ENCODE data around the gene DOCK9. TPM values are rescaled to one million over a fixed set of nuclear protein-coding genes. Genes with fewer than 3 reads are reported as not detected.
"Not testable (repeated sequence)": the region's sequence is repeated elsewhere in the genome, so short reads cannot be mapped to it uniquely, and the experiment has no call there.

The DOCK9 gene
- total RNA-seq, 1 donor from 2014 or later: 99.8 TPM

DNA sequence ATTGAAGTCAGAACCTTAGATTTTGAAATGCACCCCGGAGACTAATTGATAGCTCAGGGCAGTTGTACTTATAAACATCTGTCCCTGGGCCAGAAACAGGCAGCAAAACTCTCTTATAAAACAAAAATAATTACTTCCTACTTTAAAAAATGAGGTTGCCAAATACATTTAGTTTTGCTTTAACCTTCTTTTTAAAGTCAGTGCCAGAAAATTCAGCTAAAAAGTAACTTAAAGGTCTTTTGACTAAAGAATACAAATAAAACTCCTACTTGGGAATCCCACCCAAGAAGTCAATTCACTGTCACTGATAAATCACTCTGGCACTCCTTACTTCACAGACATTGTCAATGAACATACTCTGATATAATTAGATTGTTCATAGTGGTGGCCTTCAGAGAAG lies 60.7 kb downstream of the DOCK9 start:
- intact Hi-C loops (cut with micrococcal nuclease): no loop called here

DNA sequence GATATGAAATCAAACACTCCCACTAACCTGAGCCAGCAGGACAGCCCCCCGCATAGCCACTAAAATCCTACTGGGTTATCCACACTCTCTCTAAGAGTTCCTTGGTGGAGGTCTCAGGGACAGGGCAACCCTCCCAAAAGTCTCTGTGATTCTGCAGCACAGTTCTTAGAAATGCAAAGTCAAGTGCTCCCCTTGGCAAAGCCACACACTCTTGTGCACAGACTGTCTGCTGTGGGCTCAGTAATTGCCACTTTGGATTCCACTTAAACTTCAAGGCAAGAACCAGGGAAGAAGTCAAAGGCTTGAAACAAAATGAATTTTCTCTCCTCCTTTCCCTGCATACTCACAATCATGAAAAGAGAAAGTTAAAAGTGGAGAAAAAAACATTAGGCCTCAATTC lies 61.5 kb downstream of the DOCK9 start:
- intact Hi-C loops (cut with micrococcal nuclease): no loop called here

DNA sequence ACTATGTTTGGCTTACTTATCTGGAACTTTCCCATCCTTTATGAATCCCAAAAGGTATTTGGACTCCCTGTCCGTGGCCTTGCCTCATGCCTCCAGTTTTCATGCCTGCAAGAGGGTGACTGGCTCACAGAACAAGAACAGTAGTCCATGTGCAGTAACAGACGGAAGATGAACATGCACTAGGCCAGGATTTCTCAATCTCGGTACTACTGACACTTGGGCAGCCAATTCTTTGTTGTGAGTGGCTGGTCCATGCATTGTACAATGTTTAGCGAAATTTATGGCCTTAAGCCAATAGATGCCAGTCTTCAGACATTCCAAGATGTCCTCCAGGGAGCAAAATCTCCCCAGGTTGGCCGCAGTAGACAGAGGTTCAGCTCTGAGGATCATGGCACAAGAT lies 61.9 kb downstream of the DOCK9 start:
- intact Hi-C loops (cut with micrococcal nuclease): no loop called here

DNA sequence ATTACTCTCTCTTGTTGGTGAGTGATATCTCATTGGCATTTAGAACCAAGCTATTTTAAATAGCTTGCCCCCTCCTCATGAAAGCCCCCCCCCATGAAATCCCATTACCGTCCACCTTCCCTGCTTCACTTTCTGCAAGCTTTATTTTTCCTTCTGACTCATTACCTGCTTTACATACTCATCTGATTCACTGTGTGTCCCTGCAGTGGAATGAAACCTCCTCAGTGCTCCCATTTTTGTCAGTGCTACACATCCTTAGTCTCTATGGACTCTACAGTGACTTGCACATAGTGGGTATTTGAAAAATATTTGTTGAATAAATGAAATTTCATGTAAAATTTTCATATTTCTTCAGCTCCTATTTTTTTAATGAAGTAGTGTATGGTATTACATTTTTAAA lies 62.3 kb downstream of the DOCK9 start:
- intact Hi-C loops (cut with micrococcal nuclease): no loop called here

DNA sequence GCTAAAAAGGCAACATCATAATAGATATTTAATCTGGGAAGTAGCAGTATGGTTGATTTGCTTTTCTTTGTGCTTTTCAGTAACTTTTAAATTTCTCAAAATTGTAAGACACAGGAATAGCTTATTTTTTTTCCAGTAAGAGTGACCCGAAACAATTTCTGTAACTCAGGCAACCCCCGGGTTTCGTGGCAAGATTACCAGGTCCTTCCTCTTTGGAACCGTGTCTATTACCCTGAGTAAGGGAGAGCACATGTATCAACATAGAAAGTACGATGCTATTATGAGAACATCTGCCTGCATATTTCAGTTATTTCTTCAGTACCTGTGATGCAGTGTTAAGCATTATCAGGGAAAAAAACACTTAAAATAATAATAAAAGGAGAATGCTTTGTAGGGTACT lies 64.1 kb downstream of the DOCK9 start:
- intact Hi-C loops (cut with micrococcal nuclease): no loop called here

DNA sequence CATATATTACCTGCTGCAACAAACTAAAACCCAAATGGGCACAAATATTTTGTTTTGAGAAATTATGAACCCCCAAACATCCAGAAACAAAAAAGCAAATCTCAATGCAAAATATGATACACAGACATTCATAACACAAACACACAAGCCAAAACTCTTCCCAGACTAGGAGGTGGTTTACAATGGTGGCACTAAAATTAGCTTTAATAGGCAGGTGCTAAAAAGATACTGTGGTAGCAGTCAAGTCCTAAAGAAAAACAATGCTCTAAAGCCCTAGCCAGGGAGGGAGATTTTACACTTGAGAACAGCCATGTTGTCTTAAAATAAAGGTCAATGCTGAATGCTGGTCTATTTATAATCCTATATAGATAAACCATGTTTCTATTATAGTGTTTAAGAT lies 65.0 kb downstream of the DOCK9 start:
- intact Hi-C loops (cut with micrococcal nuclease): no loop called here

DNA sequence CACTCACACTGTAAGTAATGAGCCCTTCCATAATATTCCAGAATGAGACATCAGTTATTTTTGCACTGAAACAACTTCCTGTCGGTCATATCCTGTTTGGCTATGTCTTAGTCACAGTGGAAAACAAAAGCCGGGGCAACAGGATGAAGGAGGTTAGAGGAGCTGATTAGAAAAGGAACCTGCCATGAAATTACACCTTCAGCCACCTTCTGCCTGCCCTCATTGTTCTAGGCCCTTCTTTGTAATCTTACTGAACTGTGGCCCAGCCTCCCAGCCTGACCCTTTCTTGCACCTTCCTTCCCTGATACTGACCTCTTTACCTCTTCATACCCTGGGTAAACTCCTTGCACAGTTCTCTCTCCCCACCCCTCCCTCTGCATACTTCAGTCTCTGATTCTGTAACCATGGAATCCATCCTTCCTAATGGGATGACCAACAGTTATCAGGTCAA lies 67.3 kb downstream of the DOCK9 start:
- intact Hi-C loops (cut with micrococcal nuclease): loop anchor here (2.0 kb wide), 1 partner anchor 36 kb away; no protein-coding TSS in a partner anchor

DNA sequence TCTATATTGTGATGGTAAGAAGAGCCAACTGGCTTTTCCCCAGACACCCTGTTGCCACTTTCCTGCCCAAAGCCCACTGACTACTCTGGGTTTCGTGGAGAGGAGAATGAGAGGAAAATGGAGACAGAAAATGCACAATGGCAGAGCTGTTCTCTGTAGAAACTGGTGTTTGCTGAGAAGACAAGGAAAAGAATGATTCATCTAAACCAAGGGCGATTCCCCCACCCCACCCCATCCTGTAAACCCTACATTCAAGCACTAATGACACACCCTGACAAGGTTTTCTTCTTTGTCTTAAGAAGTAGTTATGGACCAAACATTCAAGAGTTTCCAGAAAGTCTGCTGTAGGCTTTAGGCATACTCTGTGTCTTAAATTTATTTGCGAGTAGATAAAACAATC lies 68.8 kb downstream of the DOCK9 start:
- intact Hi-C loops (cut with micrococcal nuclease): no loop called here

DNA sequence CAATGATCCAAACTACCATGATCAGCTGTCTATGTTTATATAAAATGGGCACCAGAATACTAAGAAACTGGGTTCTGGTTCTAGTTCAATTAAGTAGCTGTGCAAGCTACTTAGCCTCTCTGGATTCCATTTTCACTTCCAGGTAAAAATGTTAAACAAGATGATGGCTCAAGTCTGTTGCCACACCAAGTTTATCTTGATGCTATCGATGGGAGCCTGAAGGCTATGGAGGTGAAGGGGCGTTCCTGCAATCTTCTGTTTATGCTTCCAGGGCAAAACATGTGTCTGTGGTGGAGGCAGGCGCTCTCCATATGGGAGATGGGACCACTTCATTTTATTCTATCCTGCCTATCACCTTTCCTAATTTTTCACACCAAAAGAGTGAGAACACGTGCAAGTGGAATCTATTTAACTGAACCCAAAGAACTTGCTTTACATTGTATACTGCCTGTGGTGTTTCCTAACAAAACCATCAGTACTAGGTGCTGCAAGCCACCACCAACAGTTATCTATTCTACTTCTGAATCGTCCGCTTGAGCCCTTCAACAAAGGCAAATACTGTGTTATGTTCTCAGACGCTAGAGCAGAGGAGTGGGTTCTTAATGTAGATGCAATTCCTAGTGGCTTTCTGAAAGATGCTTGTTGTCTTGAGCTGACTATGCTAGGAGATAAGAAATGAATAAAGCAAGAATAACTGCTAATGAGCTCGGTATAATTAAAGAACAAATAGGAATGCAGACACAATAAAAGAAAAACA lies 70.9 kb downstream of the DOCK9 start:
- intact Hi-C loops (cut with micrococcal nuclease): no loop called here

DNA sequence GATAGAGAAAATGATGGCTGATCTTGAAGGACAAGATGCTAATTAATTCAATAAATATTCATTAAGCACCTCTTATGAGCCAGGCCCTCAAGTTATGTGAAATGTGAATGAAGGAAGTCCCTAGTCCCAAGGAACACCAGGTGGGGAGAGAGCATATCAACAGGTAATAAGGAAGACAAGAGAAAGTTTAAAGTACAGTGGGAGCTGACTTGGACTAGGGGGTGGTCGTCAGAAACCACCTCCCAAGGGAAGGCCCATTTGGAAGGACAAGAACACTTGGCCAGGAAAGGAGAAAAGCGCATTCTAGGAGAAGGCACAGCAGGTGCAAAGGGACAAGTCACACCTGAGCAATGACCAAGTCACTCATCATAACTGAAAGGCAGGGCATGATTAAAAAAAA lies 72.7 kb downstream of the DOCK9 start:
- intact Hi-C loops (cut with micrococcal nuclease): no loop called here

DNA sequence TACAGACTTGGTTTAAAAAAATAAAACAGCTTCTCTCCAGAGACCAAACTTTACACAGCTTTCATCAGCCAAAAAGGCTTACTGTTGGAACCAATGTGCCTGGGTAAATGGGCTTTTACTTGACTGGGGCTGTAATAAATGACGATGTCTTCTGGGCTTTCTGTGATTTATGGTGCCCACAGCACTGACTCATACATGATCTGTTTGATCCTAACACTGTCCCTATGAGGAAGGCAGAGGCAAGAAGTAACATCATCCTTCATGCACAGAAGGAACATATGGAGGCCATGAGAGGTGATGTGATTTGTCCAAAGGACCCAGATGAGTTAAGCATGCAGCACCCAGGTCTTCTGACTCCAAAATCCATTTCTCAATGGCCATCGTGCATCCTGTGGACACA lies 77.4 kb downstream of the DOCK9 start:
- intact Hi-C loops (cut with micrococcal nuclease): no loop called here

DNA sequence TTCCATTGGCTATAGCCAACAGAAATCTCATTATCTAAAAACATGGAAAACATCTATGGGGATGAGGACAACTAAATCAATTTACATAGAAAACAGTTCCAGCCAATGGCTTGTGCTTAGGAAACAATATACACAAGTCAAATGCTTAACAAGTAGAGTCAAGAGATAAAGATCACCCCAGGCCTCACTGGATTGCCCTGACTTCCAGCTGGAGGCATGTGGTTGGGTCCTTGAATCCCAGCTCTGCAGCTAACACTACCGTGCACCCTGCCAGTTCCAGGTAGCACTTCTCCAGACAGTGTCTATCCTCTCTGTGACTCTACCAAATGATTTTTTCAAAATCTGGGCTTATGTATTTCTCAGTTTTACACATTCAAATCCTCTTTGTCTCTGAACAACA lies 80.2 kb downstream of the DOCK9 start:
- intact Hi-C loops (cut with micrococcal nuclease): no loop called here

DNA sequence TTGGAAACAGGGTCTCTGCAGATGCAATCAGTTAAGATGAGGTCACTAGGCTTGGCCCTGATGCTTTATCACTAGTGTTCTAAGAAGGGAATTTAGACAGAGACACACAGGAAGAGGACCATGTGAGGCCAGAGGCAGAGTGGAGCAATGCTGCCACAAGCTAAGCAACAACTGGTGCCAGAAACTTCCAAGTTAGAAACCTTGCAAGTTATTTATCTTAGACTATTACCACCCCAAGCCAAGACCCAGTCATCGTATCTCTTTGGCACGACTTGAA lies 81.1 kb downstream of the DOCK9 start:
- intact Hi-C loops (cut with micrococcal nuclease): no loop called here

DNA sequence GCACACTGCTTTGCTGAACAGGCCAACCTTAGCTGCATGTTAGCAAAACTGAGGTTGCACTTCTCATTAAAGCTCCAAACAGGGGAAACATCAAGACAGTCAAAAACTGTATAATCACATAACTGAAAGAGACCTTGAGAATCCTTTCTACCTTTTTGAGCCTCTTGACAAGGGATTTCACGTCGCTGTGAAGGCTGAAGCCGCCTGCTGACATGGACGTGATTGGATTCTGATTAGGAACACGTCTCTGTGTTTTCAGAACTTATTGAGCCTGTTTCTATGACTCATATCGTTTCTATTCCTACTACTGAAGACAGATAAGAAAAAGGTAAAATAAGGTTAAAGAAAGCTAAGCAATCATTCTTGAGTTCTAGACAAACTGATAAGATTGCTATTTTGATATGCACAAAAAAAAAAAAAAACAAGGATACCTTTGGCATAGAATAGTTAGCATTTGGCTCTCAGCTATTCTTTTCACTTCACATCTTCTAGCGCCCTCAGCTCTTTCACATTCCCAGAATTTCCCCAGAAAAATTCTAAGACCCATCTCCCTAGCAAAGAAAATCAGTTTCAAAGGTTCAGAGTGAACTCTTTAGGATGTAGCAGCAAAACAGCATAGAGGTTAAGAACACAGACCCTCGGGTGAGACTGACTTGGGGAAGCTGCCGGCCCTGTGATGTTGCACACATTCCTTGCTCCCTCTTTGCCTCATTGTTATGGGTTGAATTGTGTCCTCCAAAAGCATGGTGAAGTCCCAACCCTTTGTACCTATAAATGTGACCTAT lies 81.6 kb downstream of the DOCK9 start:
- intact Hi-C loops (cut with micrococcal nuclease): no loop called here

DNA sequence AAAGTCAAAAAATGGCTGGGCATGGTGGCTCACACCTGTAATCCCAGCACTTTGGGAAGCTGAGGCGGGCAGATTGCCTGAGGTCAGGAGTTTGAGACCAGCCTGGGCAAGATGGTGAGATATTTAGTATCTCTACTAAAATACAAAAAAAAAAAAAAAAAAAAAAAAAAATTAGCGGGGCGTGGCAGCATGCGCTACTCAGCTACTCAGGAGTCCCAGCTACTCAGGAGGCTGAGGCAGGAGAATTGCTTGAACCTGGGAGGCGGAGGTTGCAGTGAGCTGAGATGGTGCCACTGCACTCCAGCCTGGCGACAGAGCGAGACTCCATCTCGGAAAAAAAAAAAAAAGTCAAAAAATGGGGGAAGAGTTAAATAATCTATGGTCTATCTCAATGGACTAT lies 83.0 kb downstream of the DOCK9 start:
- intact Hi-C loops (cut with micrococcal nuclease): not testable (repeated sequence)

DNA sequence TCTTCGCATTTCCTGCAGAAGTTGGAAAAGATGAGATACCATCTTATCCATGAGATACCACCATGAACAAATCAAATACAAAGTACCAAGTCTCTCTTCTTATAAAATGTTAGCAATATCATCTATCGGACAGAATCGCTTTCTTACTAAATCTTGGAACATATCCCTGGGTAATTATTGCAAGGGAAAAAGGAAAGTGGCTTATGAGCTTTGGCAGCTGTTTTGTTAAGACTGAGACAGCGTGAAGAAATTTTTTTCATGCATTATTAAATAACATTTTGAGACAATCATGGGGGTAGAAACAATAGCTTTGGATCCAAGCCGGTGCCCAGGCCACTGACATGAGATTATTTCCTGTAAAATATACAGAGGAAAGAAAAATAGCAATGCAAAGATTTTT lies 84.5 kb downstream of the DOCK9 start:
- intact Hi-C loops (cut with micrococcal nuclease): no loop called here

DNA sequence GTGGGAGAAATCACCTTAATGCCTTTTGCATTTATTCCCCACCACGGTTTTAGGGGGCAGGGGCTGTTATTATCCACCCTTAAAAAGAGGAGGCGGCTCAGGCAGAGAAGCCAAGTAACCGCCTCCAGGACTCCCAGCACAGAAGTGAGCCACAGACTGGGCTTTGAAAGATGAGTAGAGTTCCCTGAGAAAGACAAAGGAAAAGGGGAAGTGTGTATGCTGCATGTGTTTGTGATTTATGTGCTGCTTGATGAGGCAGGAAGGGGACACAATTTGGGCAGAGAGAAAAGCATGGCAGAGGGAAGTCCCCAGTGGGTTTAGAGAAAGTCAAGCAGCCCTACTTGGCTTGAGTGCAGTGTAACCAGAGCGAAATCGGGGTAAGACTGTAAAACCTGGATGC lies 85.0 kb downstream of the DOCK9 start:
- intact Hi-C loops (cut with micrococcal nuclease): no loop called here

DNA sequence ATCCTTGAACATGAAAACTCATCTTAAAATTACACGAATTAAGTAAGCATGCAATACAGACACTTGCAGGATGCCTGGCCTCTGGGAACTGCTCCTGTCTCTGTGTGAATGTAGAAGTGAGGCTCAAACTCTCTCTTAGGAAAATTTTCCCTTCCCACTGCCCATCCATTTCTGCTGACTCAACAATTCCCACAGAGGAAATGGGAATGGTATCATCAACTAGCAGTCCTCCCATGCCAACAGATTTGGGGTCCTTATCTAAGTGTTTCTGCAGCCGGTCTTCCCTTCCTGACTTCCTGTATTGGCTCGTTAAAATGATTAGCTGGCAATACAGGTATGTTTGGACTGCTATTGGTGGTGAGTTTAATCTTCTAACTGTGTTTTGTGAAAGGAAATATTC lies 85.8 kb downstream of the DOCK9 start:
- intact Hi-C loops (cut with micrococcal nuclease): no loop called here

DNA sequence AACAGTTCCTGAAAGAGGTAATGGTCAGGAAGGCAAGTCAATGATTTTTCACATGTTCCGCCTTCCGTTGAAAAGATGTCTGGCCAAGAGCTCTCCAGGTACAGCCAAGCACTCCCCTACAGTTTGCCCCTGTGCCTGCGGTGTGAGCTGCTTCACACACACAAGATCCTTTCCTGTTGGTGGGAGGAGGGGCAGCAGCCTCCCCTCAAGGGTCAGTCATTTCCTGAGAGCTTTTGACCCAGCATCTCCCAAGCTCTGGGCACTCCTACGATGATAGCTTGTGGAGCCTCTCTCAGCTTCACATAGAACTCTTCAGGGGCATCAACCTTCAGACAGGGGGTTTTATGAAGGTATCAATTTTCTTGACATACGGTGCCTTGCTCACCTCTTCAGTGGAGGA lies 86.9 kb downstream of the DOCK9 start:
- intact Hi-C loops (cut with micrococcal nuclease): no loop called here

DNA sequence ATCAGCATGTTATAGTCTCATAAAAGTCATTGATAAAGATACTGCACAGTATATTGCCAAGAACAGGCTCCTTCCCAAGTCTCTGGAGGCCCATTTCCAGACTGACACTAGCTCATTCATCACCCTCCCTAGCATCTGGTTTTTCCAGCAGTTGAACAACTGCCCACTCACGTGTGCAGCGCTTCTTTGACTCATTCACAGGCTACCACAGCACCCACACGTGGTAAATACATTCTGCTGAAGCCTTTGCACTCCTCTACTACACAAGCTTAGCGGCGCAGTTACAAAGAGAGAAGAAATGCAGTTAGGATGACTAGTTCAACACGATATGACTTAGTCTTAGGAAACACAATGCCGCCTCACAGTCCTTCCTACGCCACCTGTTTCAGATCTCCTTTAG lies 87.7 kb downstream of the DOCK9 start:
- intact Hi-C loops (cut with micrococcal nuclease): no loop called here

DNA sequence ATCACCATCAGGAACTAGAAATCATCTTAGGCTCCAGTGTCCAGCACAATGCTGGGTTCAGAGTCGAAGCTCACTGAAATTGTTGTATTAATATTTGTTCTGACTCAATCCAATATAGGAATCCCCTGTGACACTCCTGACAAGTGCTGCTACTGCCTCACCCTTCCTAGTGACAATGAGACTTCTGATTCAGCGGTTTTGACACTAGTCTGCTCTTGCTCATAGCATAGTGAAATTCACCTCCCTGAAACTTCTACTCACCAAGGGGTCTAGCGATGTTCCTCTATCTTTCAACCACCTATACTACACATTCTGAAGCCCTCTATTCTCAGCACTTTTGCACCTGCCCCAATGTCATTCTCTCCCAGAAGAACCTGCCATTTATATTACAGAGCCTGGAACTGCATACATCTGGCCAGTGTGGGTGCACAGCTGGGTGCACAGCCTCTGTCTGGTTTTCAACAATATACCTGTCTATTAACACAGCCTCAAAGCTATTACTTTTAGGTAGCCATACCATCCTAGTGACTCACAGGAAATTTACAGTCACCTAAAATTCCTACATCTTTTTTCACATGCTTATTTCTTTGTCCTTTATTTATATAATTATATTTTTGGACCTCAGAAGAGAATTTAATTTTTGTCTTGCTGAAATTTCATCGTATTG lies 88.3 kb downstream of the DOCK9 start:
- intact Hi-C loops (cut with micrococcal nuclease): no loop called here

DNA sequence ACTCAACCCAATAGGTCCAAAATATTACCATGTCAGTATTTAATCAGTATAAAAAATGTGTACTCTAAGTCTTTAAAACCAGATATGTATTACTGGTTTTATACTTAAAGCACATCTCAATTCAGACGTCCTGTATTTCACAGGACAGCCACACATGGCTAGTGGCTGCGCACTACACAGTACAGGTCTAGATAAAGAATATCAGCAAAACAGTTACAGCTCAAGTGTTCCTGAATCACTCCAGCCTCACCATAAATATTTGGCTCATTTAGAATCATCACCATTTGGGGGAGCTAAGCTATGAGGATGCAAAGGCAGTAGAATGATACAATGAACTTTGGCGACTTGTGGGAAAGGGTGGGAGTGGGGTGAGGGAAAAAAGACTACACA lies 89.0 kb downstream of the DOCK9 start:
- intact Hi-C loops (cut with micrococcal nuclease): no loop called here
